GM19043 (cell line): ENCODE data around the gene SYT8.

Experiments used
- ATAC-seq: cut with Tn5 transposase; IDR thresholded peaks from one replicate; pipeline ENCODE4 v1.9.1; 2021; ENCODE audit warnings: low read depth; ENCODE audit not compliant: unreplicated experiment

The SYT8 gene

GRCh38 chr11:1856306-1857005 is 21.7 kb downstream of the SYT8 start:
- no peak for ATAC-seq

DNA sequence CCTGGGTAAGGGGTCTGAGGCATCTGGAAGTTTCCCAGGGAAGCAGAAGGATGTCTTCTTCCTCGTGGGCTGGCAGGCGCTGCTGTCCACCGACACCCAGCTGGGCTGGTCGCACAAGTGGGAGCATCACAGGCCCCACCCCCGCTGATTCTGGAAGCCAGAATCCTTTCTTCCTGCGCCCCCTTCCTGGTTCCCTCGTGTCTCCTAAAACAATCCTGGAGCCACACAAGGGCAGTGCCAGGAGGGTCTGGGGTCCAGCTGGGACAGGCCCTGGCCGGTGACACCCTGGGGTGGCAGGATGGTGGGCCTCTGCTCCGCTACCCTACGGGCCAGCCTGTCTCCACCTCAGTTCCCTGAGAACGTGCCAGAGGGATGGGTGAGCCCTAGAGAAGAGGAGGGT is 22.3 kb downstream of the SYT8 start:
- no peak for ATAC-seq

- no peak for ATAC-seq
Measured at GRCh38 chr11:1858154-1858553, 23.4 kb downstream of the SYT8 start.

- ATAC-seq: no peak
Measured at GRCh38 chr11:1858576-1858975, 23.8 kb downstream of the SYT8 start.

DNA sequence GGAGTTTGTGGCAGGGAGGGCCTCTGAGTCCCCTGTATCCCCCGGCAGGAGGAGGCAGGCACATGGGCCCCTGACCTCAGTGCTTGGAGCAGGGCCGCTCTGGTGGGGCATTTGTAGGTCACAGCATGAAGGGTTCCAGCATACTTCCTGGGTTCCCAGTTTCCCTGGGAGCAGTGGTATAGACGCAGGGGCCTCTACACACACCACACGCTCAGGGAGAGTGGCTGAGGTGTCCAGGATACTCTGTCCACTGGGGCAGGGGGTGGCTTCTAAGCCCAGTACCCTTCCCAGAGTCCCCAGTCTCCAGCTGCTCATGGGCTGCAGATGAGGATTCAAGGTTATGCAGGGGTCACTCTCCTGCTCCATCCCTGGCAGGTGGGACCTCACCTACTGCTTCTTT is 24.2 kb downstream of the SYT8 start:
- ATAC-seq: no peak

- no peak for ATAC-seq
Measured at GRCh38 chr11:1860108-1860507, 25.3 kb downstream of the SYT8 start.

- ATAC-seq: no peak
Measured at GRCh38 chr11:1861435-1862411, 26.9 kb downstream of the SYT8 start.

GRCh38 chr11:1862588-1863351 is 28.0 kb downstream of the SYT8 start:
- no peak for ATAC-seq

DNA sequence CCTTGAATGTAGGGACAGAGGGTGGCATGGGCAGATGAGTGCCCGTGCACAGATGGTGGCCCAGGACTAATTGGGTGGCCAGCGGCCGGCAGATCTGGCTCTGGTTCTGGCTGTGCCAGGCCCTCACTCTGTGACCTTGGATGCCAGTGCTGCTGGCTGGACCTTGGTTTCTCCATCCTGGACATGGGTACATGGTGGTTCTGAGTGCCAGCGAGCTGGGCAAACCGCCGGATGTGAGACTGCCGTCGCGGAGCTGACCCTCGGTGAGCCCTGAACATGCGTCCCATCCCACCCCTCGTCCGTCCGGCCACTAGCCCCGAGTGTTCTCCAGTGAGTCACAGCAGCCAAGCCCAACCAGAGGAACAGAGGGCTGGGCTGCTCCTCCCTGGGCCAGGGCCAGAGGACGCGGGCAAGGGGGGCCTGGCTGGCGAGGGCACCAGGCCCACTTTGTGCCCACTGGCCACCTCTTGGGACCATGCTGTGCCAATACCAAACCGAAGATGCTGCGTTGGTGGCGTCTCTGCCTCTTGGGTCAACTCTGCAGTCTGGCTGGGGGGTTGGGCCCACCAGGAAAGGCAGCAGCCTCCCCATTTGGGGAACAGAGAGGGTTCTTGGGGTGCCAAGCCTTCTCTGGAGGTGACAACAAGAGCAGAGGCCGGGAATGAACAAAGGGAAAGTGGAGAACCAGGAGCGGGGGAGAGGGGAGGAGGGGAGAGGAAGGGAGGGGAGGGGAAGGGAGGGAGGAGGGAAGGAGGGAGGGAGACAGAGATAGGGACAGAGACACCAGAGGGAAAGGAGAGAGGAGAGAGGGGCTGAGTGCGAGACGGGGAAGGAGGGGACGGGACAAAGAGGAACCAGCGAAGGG is 28.8 kb downstream of the SYT8 start:
- no peak for ATAC-seq

DNA sequence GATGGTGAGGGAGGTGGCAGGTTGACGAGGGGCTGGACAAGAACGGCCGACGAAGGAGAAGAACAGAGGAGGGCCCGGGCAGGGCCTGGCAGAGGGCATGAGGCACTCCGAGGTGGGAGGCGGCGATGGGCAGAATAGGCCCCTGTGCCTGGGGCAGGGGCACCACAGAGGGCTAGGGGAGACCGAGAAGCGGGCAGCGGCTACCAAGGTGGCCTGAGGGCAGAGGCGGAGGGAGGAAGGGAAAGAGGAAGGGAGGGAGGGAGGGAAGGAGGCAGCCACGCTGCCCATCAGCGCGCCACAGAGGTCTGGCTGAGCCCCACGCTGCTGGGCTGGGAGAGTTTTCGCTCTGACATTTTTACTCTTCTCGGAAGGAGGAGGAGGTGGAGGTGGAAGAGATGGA is 29.4 kb downstream of the SYT8 start:
- ATAC-seq: no peak

DNA sequence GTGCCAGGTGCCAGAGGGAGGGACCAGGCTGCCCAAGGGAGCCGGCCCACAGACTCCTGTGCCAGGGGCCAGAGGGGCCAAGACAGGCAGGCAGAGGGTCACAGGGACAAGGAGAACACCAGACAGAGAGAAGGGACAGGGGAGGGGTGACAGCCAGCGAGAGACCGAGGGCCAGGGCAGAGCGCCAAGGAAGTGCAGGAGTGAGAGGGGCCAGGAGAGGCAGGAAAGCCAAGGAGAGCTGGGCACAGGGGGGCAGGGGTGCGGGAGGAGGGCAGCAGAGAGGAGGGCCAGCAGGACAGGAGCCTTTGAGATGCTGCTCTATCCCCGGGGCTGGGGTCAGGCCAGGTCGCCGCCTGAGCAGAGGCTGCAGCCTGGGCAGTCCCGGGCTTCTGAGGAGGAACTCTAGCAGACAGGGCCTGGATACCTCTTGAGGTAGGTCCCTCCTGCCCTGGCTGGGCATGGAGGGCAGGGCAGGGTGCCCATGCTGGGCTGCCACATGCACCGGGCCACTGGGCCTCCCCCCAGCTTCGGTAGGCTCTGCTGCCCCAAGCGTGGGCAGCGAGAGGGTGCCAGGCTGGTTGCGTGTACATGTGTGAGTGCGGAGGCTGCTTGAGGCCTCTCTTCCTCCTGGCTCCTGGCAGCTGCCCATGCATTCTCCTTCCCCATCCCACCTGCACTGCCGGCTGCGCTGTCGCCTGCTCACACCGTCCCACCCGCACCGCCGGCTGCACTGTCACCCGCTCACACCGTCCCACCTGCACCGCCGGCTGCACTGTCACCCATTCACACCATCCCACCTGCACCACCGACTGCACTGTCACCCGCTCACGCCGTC is 30.3 kb downstream of the SYT8 start:
- ATAC-seq: no peak

DNA sequence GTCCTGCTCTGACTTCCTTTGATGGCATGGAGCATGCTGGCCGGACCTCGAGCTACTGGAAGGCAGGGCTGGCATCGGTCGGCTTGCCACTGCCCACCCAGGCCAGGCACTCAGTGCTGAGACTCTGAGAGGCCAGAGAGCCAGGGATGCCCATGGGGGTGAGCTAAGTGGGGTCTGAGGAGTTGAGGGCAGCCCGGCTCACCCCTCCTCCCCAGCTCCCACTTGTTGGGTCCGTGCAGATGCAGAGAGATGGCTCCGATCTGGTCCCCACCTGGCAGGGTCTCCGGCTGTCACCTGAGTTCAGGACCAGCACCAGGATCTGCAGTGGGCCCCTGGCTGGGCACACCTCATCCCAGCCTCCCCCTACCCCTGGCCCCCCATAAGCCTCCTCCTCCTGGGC is 31.4 kb downstream of the SYT8 start:
- ATAC-seq: no peak

DNA sequence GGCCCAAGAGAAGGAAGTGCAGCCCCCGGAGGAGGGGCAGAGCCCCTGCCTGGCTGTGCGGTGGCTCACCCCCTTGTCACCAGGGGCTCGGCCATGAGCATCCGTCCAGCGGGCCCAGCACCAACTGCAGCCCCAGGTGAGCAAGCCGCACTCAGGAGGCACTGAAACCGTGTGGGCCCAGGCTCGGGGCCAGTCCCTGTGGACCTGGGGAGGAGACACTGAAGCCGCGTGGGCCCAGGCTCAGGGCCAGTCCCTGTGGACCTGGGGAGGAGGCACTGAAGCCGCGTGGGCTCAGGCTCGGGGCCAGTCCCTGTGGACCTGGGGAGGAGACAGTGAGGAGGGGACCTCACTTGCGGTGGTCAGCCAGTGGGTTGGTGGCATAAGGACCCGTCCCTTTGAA is 32.0 kb downstream of the SYT8 start:
- ATAC-seq: no peak

DNA sequence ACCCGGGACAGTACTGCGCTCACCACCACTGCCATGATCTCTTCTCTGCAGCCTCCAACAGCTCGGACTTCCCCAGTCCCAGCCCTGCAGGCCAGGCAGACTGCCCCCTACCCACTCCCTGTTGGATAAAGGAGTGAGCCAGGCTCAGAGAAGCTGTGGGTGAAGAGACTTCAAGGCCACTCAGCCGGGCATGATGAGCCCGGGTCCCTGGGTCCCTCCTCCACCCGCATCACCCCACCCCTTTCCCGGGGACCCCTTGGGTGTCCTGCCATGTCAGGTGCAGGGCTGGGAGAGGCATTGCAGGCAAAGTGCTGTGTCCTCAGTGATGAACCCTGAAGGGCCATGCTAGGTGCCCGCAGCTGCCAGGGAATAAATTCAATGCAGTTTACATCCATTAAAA is 32.6 kb downstream of the SYT8 start:
- no peak for ATAC-seq

DNA sequence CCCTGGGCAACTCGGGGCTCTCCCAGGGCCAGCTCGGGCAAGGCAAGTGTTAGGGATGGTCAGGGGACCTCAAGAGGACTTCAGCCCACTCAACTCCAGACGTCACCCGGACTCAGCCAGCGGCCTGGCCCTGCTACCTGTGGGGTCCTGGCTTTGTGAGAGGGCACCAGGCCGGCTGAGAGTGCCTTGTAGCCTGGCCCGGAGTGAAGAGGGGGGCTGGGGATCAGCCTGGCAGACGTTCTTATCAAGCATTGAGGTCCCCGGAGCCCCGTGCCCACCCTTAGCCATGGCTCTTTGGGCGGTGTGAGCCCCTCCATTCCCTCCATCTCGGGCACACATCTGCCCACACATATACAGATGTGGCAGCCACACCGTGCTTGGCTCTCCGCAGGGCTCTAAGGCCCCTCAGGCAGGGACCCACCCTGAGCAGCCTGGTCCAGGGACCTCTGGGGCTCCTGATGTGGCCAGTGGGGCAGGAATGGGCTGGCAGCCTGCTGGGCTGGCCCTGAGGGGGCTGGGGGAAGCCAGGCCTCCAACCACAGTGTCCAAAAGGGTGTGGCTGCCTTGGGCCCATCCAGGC is 33.4 kb downstream of the SYT8 start:
- no peak for ATAC-seq

DNA sequence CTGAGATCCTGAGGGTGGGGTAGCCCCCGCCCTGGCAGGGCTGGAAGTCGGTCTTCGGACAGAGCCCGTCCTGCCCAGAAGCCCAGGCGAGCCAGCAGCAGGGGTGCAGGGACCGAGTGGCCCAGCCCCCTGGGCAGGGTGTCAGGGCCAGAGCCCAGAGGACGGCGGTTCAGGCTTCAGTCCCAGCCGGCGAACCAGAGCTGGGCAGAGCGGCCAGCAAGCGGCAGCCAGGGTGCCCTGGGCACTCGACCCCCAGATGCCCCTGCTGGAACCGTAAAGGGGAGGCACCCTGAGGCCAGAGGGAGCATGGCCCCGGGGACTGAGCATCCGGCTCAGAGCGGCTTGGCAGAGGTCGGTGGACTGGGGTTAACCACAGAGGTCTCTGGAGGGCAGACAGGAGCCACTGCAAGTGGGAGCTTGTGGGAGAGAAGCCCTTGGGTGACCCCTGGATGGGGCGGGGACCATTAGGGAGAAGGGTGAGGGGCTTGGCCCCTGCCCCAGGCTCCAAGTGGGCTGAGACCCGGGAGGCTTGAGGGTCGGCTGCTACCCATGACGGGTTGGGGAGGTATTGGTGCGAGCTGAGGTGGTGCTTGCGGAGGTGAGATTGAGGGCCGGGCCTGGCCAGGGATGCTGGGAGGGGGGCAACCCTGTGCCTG is 34.0 kb downstream of the SYT8 start:
- no peak for ATAC-seq

GRCh38 chr11:1869427-1870325 is 34.9 kb downstream of the SYT8 start:
- ATAC-seq: no peak

GRCh38 chr11:1870326-1870696 is 35.5 kb downstream of the SYT8 start:
- ATAC-seq: no peak
